A549 (cell line): ENCODE data around the gene SLC13A4. TPM values are rescaled to one million over a fixed set of nuclear protein-coding genes. Genes with fewer than 3 reads are reported as not detected.
A peak's percentile ranks its signal among the peaks of the same experiment; 100 is the strongest.

ENCODE experiments used
- ATAC-seq, 2 experiments: fragments of 200-7000 bp in 1 of 2; fragments of >200 bp in 1 of 2; cut with Nextera tagmentation in 1 of 2; cut with Tn5 transposase in 1 of 2; 3 replicates each; pipeline versions ENCODE4 v1.8.0 to v1.9.1; 2018 to 2020; ENCODE audit warnings: mild to moderate bottlenecking in 1 of 2, moderate library complexity in 1 of 2
- CTCF ChIA-PET: fragments of 300-600 bp; sonication (Branson Sonifier 250); formaldehyde crosslinking; extraction: SDS; loops from one replicate; lab custom pipeline; 2021; ENCODE audit warnings: antibody characterized with exemption, inconsistent platforms; lab: Yijun Ruan, JAX
- POLR2A ChIA-PET: fragments of 350-600 bp; formaldehyde crosslinking; extraction: SDS; loops from one replicate; lab custom pipeline; 2021; ENCODE audit warnings: antibody characterized with exemption, inconsistent platforms; lab: Yijun Ruan, JAX
- DNase-seq, 2 experiments: peaks; one replicate each; pipeline versions ENCODE4 v3.0.0 to v3.0.0-alpha.2; 2011 to 2016; ENCODE audit warnings: low read depth in 1 of 2, low spot score in 1 of 2
- FAIRE-seq: peaks from 2 replicates; lab custom pipeline; 2011; peaks lifted over from hg19 to GRCh38; lab: Jason Lieb, UNC
- H3K27ac ChIP-seq, 2 experiments: fragments of >200 bp; sonication (Bioruptor Twin); formaldehyde crosslinking; 3 replicates each; pipeline ENCODE4 v1.5.1; 2016 to 2017
- H3K4me1 ChIP-seq: fragments of >200 bp; sonication (Bioruptor Twin); formaldehyde crosslinking; 3 replicates; pipeline ENCODE4 v1.6.1; 2016
- H3K4me2 ChIP-seq: fragments of >200 bp; sonication (Bioruptor Twin); formaldehyde crosslinking; 3 replicates; pipeline ENCODE4 v1.6.1; 2016
- H3K4me3 ChIP-seq: fragments of >200 bp; sonication (Bioruptor Twin); formaldehyde crosslinking; 3 replicates; pipeline ENCODE4 v1.5.1; 2016
- H3K9me3 ChIP-seq: fragments of >200 bp; sonication (Bioruptor Twin); formaldehyde crosslinking; 3 replicates; pipeline ENCODE4 v1.6.1; 2016
- ATOH8 ChIP-seq: fragments of 250-450 bp; sonication (Bioruptor Pico); IDR thresholded peaks from 2 replicates; pipeline ENCODE4 v1.5.0; 2020; ENCODE audit warnings: low read depth, mild to moderate bottlenecking, moderate library complexity
- CBX2 ChIP-seq: fragments of 200-600 bp; sonication (generic); IDR thresholded peaks from 2 replicates; pipeline ENCODE4 v1.6.1; 2016; ENCODE audit warnings: low read depth, mild to moderate bottlenecking, borderline replicate concordance
- CTCF ChIP-seq: fragments of >200 bp; sonication (Bioruptor Twin); formaldehyde crosslinking; IDR thresholded peaks from 3 replicates; pipeline ENCODE4 v1.5.1; 2016
- FOSL2 ChIP-seq, 2 experiments: fragments of 450-650 bp in 1 of 2; fragments of >200 bp in 1 of 2; sonication (Bioruptor Twin) in 1 of 2; formaldehyde crosslinking; IDR thresholded peaks; 2 replicates each; pipeline versions ENCODE4 v1.5.0 to v1.6.1; 2016 to 2020; ENCODE audit warnings: mild to moderate bottlenecking in 1 of 2, moderate library complexity in 1 of 2
- HOXB13 ChIP-seq: fragments of 250-450 bp; sonication (Bioruptor Pico); IDR thresholded peaks from 2 replicates; pipeline ENCODE4 v1.5.0; 2020; ENCODE audit warnings: low read depth, mild to moderate bottlenecking, moderate library complexity
- MYC ChIP-seq: IDR thresholded peaks from 2 replicates; pipeline ENCODE4 v1.6.1; 2012; ENCODE audit warnings: mild to moderate bottlenecking, inconsistent platforms, low read length, improper control_type of control experiment, borderline replicate concordance
- NFE2L2 ChIP-seq: fragments of 150-350 bp; conservative IDR thresholded peaks from 2 replicates; pipeline ENCODE4 v1.6.1; 2014; ENCODE audit warnings: low read length
- NPAS2 ChIP-seq: fragments of 250-450 bp; sonication (Bioruptor Pico); IDR thresholded peaks from 2 replicates; pipeline ENCODE4 v1.8.0; 2022; ENCODE audit warnings: mild to moderate bottlenecking, moderate library complexity, borderline replicate concordance
- PBX3 ChIP-seq: IDR thresholded peaks from 2 replicates; pipeline ENCODE4 v1.6.1; 2012
- PHF8 ChIP-seq: fragments of 200-600 bp; sonication (generic); IDR thresholded peaks from 2 replicates; pipeline ENCODE4 v1.6.1; 2016; ENCODE audit warnings: low read depth, mild to moderate bottlenecking, antibody characterized with exemption, moderate library complexity, borderline replicate concordance
- POLR2AphosphoS2 ChIP-seq: conservative IDR thresholded peaks from 2 replicates; pipeline ENCODE4 v1.6.1; 2012; ENCODE audit warnings: low read length, improper control_type of control experiment, inconsistent platforms
- RARB ChIP-seq: fragments of 250-450 bp; sonication (Bioruptor Pico); IDR thresholded peaks from 2 replicates; pipeline ENCODE4 v1.8.0; 2021; ENCODE audit warnings: mild to moderate bottlenecking, moderate library complexity
- SMC3 ChIP-seq: fragments of >200 bp; sonication (Bioruptor Twin); formaldehyde crosslinking; IDR thresholded peaks from 3 replicates; pipeline ENCODE4 v1.6.1; 2018; ENCODE audit warnings: inconsistent platforms
- SREBF2 ChIP-seq: fragments of 450-650 bp; IDR thresholded peaks from 2 replicates; pipeline ENCODE4 v1.6.1; 2014; ENCODE audit warnings: mild to moderate bottlenecking, moderate library complexity
- TFCP2L1 ChIP-seq: fragments of 250-450 bp; sonication (Bioruptor Pico); IDR thresholded peaks from 2 replicates; pipeline ENCODE4 v1.5.0; 2021; ENCODE audit warnings: mild to moderate bottlenecking
- ZC3H11A ChIP-seq: fragments of 450-650 bp; IDR thresholded peaks from 2 replicates; pipeline ENCODE4 v1.6.1; 2014; ENCODE audit warnings: antibody characterized with exemption, mild to moderate bottlenecking
- ZNF302 ChIP-seq: fragments of 250-450 bp; sonication (Bioruptor Pico); IDR thresholded peaks from 2 replicates; pipeline ENCODE4 v1.9.0; 2021; ENCODE audit warnings: inconsistent platforms, mild to moderate bottlenecking, moderate library complexity
- WGBS: methylation state at CpG from one replicate; pipeline ENCODE4 v1.1.6; 2017; ENCODE audit errors: missing lambda C conversion rate; 5-methylcytosine and 5-hydroxymethylcytosine counted together
- polyA plus RNA-seq, 4 experiments: library from polyadenylated mRNA; depleted of rRNA in 3 of 4; stranded (reverse); fragments of >200 nt; fragmentation: RNase III in 1 of 4; extraction: RNeasy Plus Mini Kit Qiagen cat#74134 plus additional on column Dnase treatment in 1 of 4; gene quantifications; 2 replicates in 3 of 4; 3 replicates in 1 of 4; pipeline ENCODE4 v1.2.3, GENCODE V29; 2011 to 2017

SLC13A4 gene
- polyA plus RNA-seq, 2 of the 4 experiments (the other 2 are of a cell fraction) = not detected

GRCh38 chr7:135711139-135711469 is 16.9 kb downstream of the SLC13A4 start:
- WGBS = 50% methylated on average over 8 of the region's 8 CpGs
- DNase-seq (no peak), ATAC-seq (0 out of 6 replicates have a peak, but pooled peaks of 1 of the 2 experiments have one; percentile 3), FAIRE-seq (no peak)
- POLR2A ChIA-PET = no interaction called here
- H3K9me3 ChIP-seq = no peaks in the 10 kb centered on the region
- no peak overlapping the region for H3K27ac ChIP-seq
- no peak overlapping the region for H3K4me3 ChIP-seq
- TF ChIP-seq ZC3H11A (no peak), PBX3 (no peak), SREBF2 (no peak), MYC (no peak)
- TF ChIP-seq, all 56 proteins: peak for 0
- Histone ChIP-seq H3K4me2 (no peak overlapping the region), H3K4me1 (peaks cover 17% of the 10 kb centered on the region)
- CTCF ChIA-PET = interaction anchor here (0.8 to 4.2 kb wide), 15 partner anchors 11 to 442 kb away, joined by 3 to 17 read pairs (median 4); partner anchors contain the start of gene STMP1

GRCh38 chr7:135710417-135711138 is 17.4 kb downstream of the SLC13A4 start:
- H3K4me2 ChIP-seq = no peak overlapping the region
- TF ChIP-seq RARB (CRISPR knock-in tag) (no peak), SMC3 (0 out of 3 replicates have a peak, but pooled peaks have one; percentile 15), CTCF (peak; percentile 56)
- H3K27ac ChIP-seq = no peak overlapping the region
- FAIRE-seq (no peak), ATAC-seq (peak in 1 of 2 experiments; percentile 51; a peak in 3 of 6 replicates), DNase-seq (peak; percentile 25 to 46)
- H3K4me3 ChIP-seq = no peak overlapping the region
- H3K4me1 ChIP-seq = peaks cover 14% of the 10 kb centered on the region
- CTCF ChIA-PET = interaction anchor here (0.5 to 4.2 kb wide), 14 partner anchors 10 to 1743 kb away, joined by 3 to 17 read pairs (median 4); partner anchors contain the start of gene STMP1
- WGBS = 78% methylated on average over 5 of the region's 11 CpGs
- POLR2A ChIA-PET = no interaction called here
- H3K9me3 ChIP-seq = no peaks in the 10 kb centered on the region

GRCh38 chr7:135709508-135709907 is 18.5 kb downstream of the SLC13A4 start:
- DNase-seq = no peak
- no peak overlapping the region for H3K4me2 ChIP-seq
- WGBS = 89% methylated on average over 3 of the region's 3 CpGs
- peaks cover 7% of the 10 kb centered on the region for H3K4me1 ChIP-seq
- ChIA-PET POLR2A (no interaction called here), CTCF (interaction anchor here (0.9 to 4.2 kb wide), 2 partner anchors 9 to 35 kb away, joined by 3 to 17 read pairs; no protein-coding TSS in a partner anchor)
- H3K27ac ChIP-seq = no peak overlapping the region
- no peak for FAIRE-seq
- H3K9me3 ChIP-seq = no peaks in the 10 kb centered on the region
- TF ChIP-seq PHF8 (no peak), ATOH8 (CRISPR knock-in tag) (no peak), CBX2 (no peak), POLR2AphosphoS2 (no peak), ZNF302 (CRISPR knock-in tag) (no peak), FOSL2 (IDR thresholded peaks at IDR 0.05) (no peak), FOSL2 (CRISPR knock-in tag; IDR thresholded peaks at IDR 0.05) (no peak), NFE2L2 (no peak), NPAS2 (no peak), HOXB13 (CRISPR knock-in tag) (no peak), TFCP2L1 (no peak)
- H3K4me3 ChIP-seq = no peak overlapping the region
- no peak for ATAC-seq
